Measurements from ENCODE around the gene JADE1. TPM values are rescaled to one million over a fixed set of nuclear protein-coding genes. Genes with fewer than 3 reads are reported as not detected.

Gene JADE1
- total RNA-seq, 1 donor = 26.4 TPM

GRCh38 chr4:128780688-128781087 lies 28.8 kb upstream of the JADE1 start:
- Histone ChIP-seq H4K20me1 (ENCODE audit: insufficient read depth, low read length) (no peaks in the 10 kb centered on the region), H3K27ac (ENCODE audit: low read depth, low read length) (no peak overlapping the region), H3K4me2 (ENCODE audit: insufficient read depth, low read length) (no peak overlapping the region), H3K4me1 (ENCODE audit: insufficient read depth, low read length) (peaks cover 12% of the 10 kb centered on the region), H3K36me3 (ENCODE audit: insufficient read depth, low read length) (no peaks in the 10 kb centered on the region), H3K4me3 (ENCODE audit: insufficient read depth, low read length) (no peak overlapping the region), H3K27me3 (ENCODE audit: insufficient read depth, low read length) (no peaks in the 10 kb centered on the region), H2AFZ (ENCODE audit: low read length) (no peak overlapping the region), H3K79me2 (ENCODE audit: insufficient read depth, low read length) (no peaks in the 10 kb centered on the region), H3K9me3 (ENCODE audit: low read depth, low read length) (no peaks in the 10 kb centered on the region)
- TF ChIP-seq CTCF (IDR thresholded peaks at IDR 0.05; ENCODE audit: extremely low read depth, low read depth, low read length) = no peak
- DNase-seq (ENCODE audit: insufficient read length, low spot score, missing footprints) = no peak

- Histone ChIP-seq H3K4me2 (ENCODE audit: insufficient read depth, low read length) (no peak overlapping the region), H3K27ac (ENCODE audit: low read depth, low read length) (no peak overlapping the region), H3K4me1 (ENCODE audit: insufficient read depth, low read length) (peaks cover under 1% of the 10 kb centered on the region), H3K79me2 (ENCODE audit: insufficient read depth, low read length) (no peaks in the 10 kb centered on the region), H3K4me3 (ENCODE audit: insufficient read depth, low read length) (no peak overlapping the region), H3K27me3 (ENCODE audit: insufficient read depth, low read length) (no peaks in the 10 kb centered on the region), H3K36me3 (ENCODE audit: insufficient read depth, low read length) (no peaks in the 10 kb centered on the region), H3K9me3 (ENCODE audit: low read depth, low read length) (no peaks in the 10 kb centered on the region), H2AFZ (ENCODE audit: low read length) (no peak overlapping the region), H4K20me1 (ENCODE audit: insufficient read depth, low read length) (no peaks in the 10 kb centered on the region)
- peak; percentile 68 for DNase-seq (ENCODE audit: insufficient read length, low spot score, missing footprints)
- no peak for TF ChIP-seq CTCF (IDR thresholded peaks at IDR 0.05; ENCODE audit: extremely low read depth, low read depth, low read length)
Observed at GRCh38 chr4:128782076-128782715, 27.3 kb upstream of the JADE1 start.

- peak; percentile 88 for DNase-seq (ENCODE audit: insufficient read length, low spot score, missing footprints)
- no peaks in the 10 kb centered on the region for H3K36me3 ChIP-seq (ENCODE audit: insufficient read depth, low read length)
- no peak overlapping the region for H3K4me2 ChIP-seq (ENCODE audit: insufficient read depth, low read length)
- no peaks in the 10 kb centered on the region for H3K79me2 ChIP-seq (ENCODE audit: insufficient read depth, low read length)
- no peaks in the 10 kb centered on the region for H3K27me3 ChIP-seq (ENCODE audit: insufficient read depth, low read length)
- TF ChIP-seq CTCF (IDR thresholded peaks at IDR 0.05; ENCODE audit: extremely low read depth, low read depth, low read length) = no peak
- H3K27ac ChIP-seq (ENCODE audit: low read depth, low read length) = no peak overlapping the region
- H2AFZ ChIP-seq (ENCODE audit: low read length) = no peak overlapping the region
- H4K20me1 ChIP-seq (ENCODE audit: insufficient read depth, low read length) = no peaks in the 10 kb centered on the region
- H3K4me3 ChIP-seq (ENCODE audit: insufficient read depth, low read length) = no peak overlapping the region
- no peaks in the 10 kb centered on the region for H3K4me1 ChIP-seq (ENCODE audit: insufficient read depth, low read length)
- H3K9me3 ChIP-seq (ENCODE audit: low read depth, low read length) = no peaks in the 10 kb centered on the region
Observed at GRCh38 chr4:128782875-128783614, 26.5 kb upstream of the JADE1 start.

GRCh38 chr4:128787509-128788311 lies 21.8 kb upstream of the JADE1 start:
- no peak overlapping the region for H3K27ac ChIP-seq (ENCODE audit: low read depth, low read length)
- no peaks in the 10 kb centered on the region for H4K20me1 ChIP-seq (ENCODE audit: insufficient read depth, low read length)
- TF ChIP-seq CTCF (IDR thresholded peaks at IDR 0.05; ENCODE audit: extremely low read depth, low read depth, low read length) = no peak
- H3K9me3 ChIP-seq (ENCODE audit: low read depth, low read length) = no peaks in the 10 kb centered on the region
- H3K4me2 ChIP-seq (ENCODE audit: insufficient read depth, low read length) = no peak overlapping the region
- H3K4me1 ChIP-seq (ENCODE audit: insufficient read depth, low read length) = no peaks in the 10 kb centered on the region
- H3K79me2 ChIP-seq (ENCODE audit: insufficient read depth, low read length) = no peaks in the 10 kb centered on the region
- DNase-seq (ENCODE audit: insufficient read length, low spot score, missing footprints) = peak; percentile 73
- H3K27me3 ChIP-seq (ENCODE audit: insufficient read depth, low read length) = no peaks in the 10 kb centered on the region
- no peak overlapping the region for H3K4me3 ChIP-seq (ENCODE audit: insufficient read depth, low read length)
- H3K36me3 ChIP-seq (ENCODE audit: insufficient read depth, low read length) = no peaks in the 10 kb centered on the region
- H2AFZ ChIP-seq (ENCODE audit: low read length) = no peak overlapping the region

All from osteoblast (primary cell).